Measurements from ENCODE around the gene NECAB2.

Gene NECAB2

DNA sequence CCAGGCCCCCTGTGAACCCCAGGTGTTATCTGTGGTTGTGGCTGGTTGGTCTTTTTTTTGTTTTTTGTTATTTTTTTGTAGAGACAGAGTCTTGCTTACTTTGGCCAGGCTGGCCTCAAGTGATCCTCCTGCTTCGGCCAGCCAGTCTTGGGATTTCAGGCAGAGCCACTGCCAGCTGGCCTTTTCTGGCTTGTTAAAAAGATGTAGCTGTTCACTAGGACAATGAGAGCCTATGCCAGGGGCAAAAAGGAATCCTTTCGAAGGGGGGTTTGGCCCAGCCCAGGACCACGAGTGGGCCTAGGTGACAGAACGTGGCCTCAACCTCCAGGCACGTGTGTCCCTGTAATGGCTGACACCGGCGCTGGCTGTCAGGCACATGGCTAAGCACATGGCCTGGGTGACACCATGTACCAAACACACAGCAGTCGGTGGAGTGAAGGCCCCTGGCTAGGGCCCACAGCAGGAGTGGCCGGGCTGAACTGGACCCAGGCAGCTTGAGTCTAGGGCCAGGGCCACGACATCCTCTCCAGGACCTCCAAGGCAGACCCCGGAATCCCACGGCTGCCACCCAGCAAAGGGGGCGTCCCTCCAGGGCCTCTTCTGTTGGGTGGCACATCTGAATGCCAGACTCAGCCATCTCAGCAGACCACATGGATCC, 81.5 kb downstream of the NECAB2 start:
- no peak overlapping the region for H3K27ac ChIP-seq (replicated peaks)
- DNase-seq (ENCODE audit: low read depth in 1 of 2, low spot score in 1 of 2) = no peak
- H3K4me3 ChIP-seq (replicated peaks; ENCODE audit: insufficient read depth, low read length) = no peak overlapping the region
- H3K27me3 ChIP-seq (ENCODE audit: insufficient read depth, poor library complexity, severe bottlenecking) = peaks cover 4% of the 10 kb centered on the region
- TF ChIP-seq, protein P1, sequence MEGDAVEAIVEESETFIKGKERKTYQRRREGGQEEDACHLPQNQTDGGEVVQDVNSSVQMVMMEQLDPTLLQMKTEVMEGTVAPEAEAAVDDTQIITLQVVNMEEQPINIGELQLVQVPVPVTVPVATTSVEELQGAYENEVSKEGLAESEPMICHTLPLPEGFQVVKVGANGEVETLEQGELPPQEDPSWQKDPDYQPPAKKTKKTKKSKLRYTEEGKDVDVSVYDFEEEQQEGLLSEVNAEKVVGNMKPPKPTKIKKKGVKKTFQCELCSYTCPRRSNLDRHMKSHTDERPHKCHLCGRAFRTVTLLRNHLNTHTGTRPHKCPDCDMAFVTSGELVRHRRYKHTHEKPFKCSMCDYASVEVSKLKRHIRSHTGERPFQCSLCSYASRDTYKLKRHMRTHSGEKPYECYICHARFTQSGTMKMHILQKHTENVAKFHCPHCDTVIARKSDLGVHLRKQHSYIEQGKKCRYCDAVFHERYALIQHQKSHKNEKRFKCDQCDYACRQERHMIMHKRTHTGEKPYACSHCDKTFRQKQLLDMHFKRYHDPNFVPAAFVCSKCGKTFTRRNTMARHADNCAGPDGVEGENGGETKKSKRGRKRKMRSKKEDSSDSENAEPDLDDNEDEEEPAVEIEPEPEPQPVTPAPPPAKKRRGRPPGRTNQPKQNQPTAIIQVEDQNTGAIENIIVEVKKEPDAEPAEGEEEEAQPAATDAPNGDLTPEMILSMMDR (IDR thresholded peaks at IDR 0.05; ENCODE audit: insufficient read depth, low read length) = no peak
- TF ChIP-seq SPI1 (IDR thresholded peaks at IDR 0.05; ENCODE audit: borderline replicate concordance, low read depth) = no peak
- no peak for TF ChIP-seq GABPA (IDR thresholded peaks at IDR 0.05; ENCODE audit: low read depth)
- no peak for TF ChIP-seq POLR2AphosphoS5 (IDR thresholded peaks at IDR 0.05; ENCODE audit: low read depth)
- TF ChIP-seq, protein P2, sequence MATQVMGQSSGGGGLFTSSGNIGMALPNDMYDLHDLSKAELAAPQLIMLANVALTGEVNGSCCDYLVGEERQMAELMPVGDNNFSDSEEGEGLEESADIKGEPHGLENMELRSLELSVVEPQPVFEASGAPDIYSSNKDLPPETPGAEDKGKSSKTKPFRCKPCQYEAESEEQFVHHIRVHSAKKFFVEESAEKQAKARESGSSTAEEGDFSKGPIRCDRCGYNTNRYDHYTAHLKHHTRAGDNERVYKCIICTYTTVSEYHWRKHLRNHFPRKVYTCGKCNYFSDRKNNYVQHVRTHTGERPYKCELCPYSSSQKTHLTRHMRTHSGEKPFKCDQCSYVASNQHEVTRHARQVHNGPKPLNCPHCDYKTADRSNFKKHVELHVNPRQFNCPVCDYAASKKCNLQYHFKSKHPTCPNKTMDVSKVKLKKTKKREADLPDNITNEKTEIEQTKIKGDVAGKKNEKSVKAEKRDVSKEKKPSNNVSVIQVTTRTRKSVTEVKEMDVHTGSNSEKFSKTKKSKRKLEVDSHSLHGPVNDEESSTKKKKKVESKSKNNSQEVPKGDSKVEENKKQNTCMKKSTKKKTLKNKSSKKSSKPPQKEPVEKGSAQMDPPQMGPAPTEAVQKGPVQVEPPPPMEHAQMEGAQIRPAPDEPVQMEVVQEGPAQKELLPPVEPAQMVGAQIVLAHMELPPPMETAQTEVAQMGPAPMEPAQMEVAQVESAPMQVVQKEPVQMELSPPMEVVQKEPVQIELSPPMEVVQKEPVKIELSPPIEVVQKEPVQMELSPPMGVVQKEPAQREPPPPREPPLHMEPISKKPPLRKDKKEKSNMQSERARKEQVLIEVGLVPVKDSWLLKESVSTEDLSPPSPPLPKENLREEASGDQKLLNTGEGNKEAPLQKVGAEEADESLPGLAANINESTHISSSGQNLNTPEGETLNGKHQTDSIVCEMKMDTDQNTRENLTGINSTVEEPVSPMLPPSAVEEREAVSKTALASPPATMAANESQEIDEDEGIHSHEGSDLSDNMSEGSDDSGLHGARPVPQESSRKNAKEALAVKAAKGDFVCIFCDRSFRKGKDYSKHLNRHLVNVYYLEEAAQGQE (IDR thresholded peaks at IDR 0.05; ENCODE audit: insufficient replicate concordance, low read depth) = no peak

GRCh38 chr16:84050316-84050715, 82.3 kb downstream of the NECAB2 start:
- Histone ChIP-seq H3K4me3 (replicated peaks; ENCODE audit: insufficient read depth, low read length) (no peak overlapping the region), H3K27me3 (ENCODE audit: insufficient read depth, poor library complexity, severe bottlenecking) (no peaks in the 10 kb centered on the region), H3K27ac (replicated peaks) (no peak overlapping the region)
- no peak for DNase-seq (ENCODE audit: low read depth in 1 of 2, low spot score in 1 of 2)
- no peak for TF ChIP-seq SPI1 (IDR thresholded peaks at IDR 0.05; ENCODE audit: borderline replicate concordance, low read depth)
- TF ChIP-seq, protein P2 (IDR thresholded peaks at IDR 0.05; ENCODE audit: insufficient replicate concordance, low read depth) = no peak
- TF ChIP-seq, protein P1 (IDR thresholded peaks at IDR 0.05; ENCODE audit: insufficient read depth, low read length) = no peak
- TF ChIP-seq POLR2AphosphoS5 (IDR thresholded peaks at IDR 0.05; ENCODE audit: low read depth) = no peak
- TF ChIP-seq GABPA (IDR thresholded peaks at IDR 0.05; ENCODE audit: low read depth) = no peak

- TF ChIP-seq, protein P2 (IDR thresholded peaks at IDR 0.05; ENCODE audit: insufficient replicate concordance, low read depth) = no peak
- TF ChIP-seq, protein P1 (IDR thresholded peaks at IDR 0.05; ENCODE audit: insufficient read depth, low read length) = no peak
- no peak for TF ChIP-seq SPI1 (IDR thresholded peaks at IDR 0.05; ENCODE audit: borderline replicate concordance, low read depth)
- no peak for TF ChIP-seq GABPA (IDR thresholded peaks at IDR 0.05; ENCODE audit: low read depth)
- no peak for TF ChIP-seq POLR2AphosphoS5 (IDR thresholded peaks at IDR 0.05; ENCODE audit: low read depth)
- Histone ChIP-seq H3K4me3 (replicated peaks; ENCODE audit: insufficient read depth, low read length) (no peak overlapping the region), H3K27me3 (ENCODE audit: insufficient read depth, poor library complexity, severe bottlenecking) (no peaks in the 10 kb centered on the region), H3K27ac (replicated peaks) (no peak overlapping the region)
- no peak for DNase-seq (ENCODE audit: low read depth in 1 of 2, low spot score in 1 of 2)
These were observed 84.1 kb downstream of the NECAB2 start for GRCh38 chr16:84052071-84052622.
